ENCODE results near the gene CDH12. TPM values are rescaled to one million over a fixed set of nuclear protein-coding genes. Genes with fewer than 3 reads are reported as not detected.
"Not testable (repeated sequence)": the region's sequence is repeated elsewhere in the genome, so short reads cannot be mapped to it uniquely, and the experiment has no call there.

Gene CDH12
- total RNA-seq, 2 experiments from 2014 or later = not detected

GRCh38 chr5:22070186-22070728 lies 782.9 kb downstream of the CDH12 start:
- ChIA-PET POLR2A (no interaction called here), CTCF (no interaction called here)

- POLR2A ChIA-PET = no interaction called here
- CTCF ChIA-PET = no interaction called here
Observed at GRCh38 chr5:22063717-22064116, 789.4 kb downstream of the CDH12 start.

GRCh38 chr5:22058620-22059019 lies 794.5 kb downstream of the CDH12 start:
- POLR2A ChIA-PET = no interaction called here
- CTCF ChIA-PET = no interaction called here

GRCh38 chr5:22057012-22057411 lies 796.1 kb downstream of the CDH12 start:
- CTCF ChIA-PET = no interaction called here
- POLR2A ChIA-PET = no interaction called here

GRCh38 chr5:22056601-22057000 lies 796.5 kb downstream of the CDH12 start:
- CTCF ChIA-PET = no interaction called here
- POLR2A ChIA-PET = no interaction called here

- CTCF ChIA-PET = no interaction called here
- POLR2A ChIA-PET = no interaction called here
Observed at GRCh38 chr5:22053195-22053594, 799.9 kb downstream of the CDH12 start.

GRCh38 chr5:22051881-22052280 lies 801.3 kb downstream of the CDH12 start:
- POLR2A ChIA-PET = no interaction called here
- CTCF ChIA-PET = no interaction called here

GRCh38 chr5:22050931-22051330 lies 802.2 kb downstream of the CDH12 start:
- ChIA-PET POLR2A (no interaction called here), CTCF (no interaction called here)

- POLR2A ChIA-PET = no interaction called here
- CTCF ChIA-PET = no interaction called here
Observed at GRCh38 chr5:22044229-22044628, 808.9 kb downstream of the CDH12 start.

GRCh38 chr5:22036061-22036460 lies 817.1 kb downstream of the CDH12 start:
- ChIA-PET CTCF (no interaction called here), POLR2A (no interaction called here)

- ChIA-PET POLR2A (no interaction called here), CTCF (interaction anchor here (0.6 kb wide), 1 partner anchor 15 kb away, joined by 3 read pairs; no protein-coding TSS in a partner anchor)
Observed at GRCh38 chr5:22033066-22033465, 820.1 kb downstream of the CDH12 start.

GRCh38 chr5:22023784-22024183 lies 829.4 kb downstream of the CDH12 start:
- POLR2A ChIA-PET = no interaction called here
- CTCF ChIA-PET = no interaction called here

- CTCF ChIA-PET, POLR2A ChIA-PET: not testable (repeated sequence)
Observed at GRCh38 chr5:22012893-22013292, 840.3 kb downstream of the CDH12 start.

GRCh38 chr5:22010808-22011207 lies 842.3 kb downstream of the CDH12 start:
- POLR2A ChIA-PET, CTCF ChIA-PET: not testable (repeated sequence)

GRCh38 chr5:22001097-22001496 lies 852.0 kb downstream of the CDH12 start:
- CTCF ChIA-PET, POLR2A ChIA-PET: not testable (repeated sequence)

GRCh38 chr5:21985799-21986198 lies 867.3 kb downstream of the CDH12 start:
- CTCF ChIA-PET, POLR2A ChIA-PET: not testable (repeated sequence)

GRCh38 chr5:21951571-21951970 lies 901.6 kb downstream of the CDH12 start:
- CTCF ChIA-PET = not testable (repeated sequence)

GRCh38 chr5:21931116-21931515 lies 922.0 kb downstream of the CDH12 start:
- CTCF ChIA-PET = no interaction called here
- POLR2A ChIA-PET = no interaction called here

More at GRCh38 chr5:21951571-21951970, 901.6 kb downstream of the CDH12 start:
- POLR2A ChIA-PET = not testable (repeated sequence)

- POLR2A ChIA-PET = no interaction called here
- CTCF ChIA-PET = no interaction called here
Observed at GRCh38 chr5:21919414-21920022, 933.6 kb downstream of the CDH12 start.

- POLR2A ChIA-PET = no interaction called here
- CTCF ChIA-PET = no interaction called here
Observed at GRCh38 chr5:21918451-21918850, 934.7 kb downstream of the CDH12 start.

GRCh38 chr5:21910731-21911130 lies 942.4 kb downstream of the CDH12 start:
- ChIA-PET POLR2A (no interaction called here), CTCF (no interaction called here)

- CTCF ChIA-PET = no interaction called here
Observed at GRCh38 chr5:21895766-21896350, 957.3 kb downstream of the CDH12 start.

More at GRCh38 chr5:21895766-21896350, 957.3 kb downstream of the CDH12 start:
- POLR2A ChIA-PET = no interaction called here

Data from activated CD8-positive, alpha-beta memory T cell treated with anti-CD3 and anti-CD28 coated beads for 36 hours (primary cell).